ENCODE data around the gene RALGAPA2.

GRCh38 chr20:20547876-20548266 lies 164.6 kb downstream of the RALGAPA2 start:
- TF ChIP-seq BHLHE40 (IDR thresholded peaks at IDR 0.05; ENCODE audit: borderline replicate concordance), result no peak
- TF ChIP-seq NFRKB (IDR thresholded peaks at IDR 0.05), result no peak
- no peak for TF ChIP-seq SUZ12 (IDR thresholded peaks at IDR 0.05)
- TF ChIP-seq ELF4 (IDR thresholded peaks at IDR 0.05), result no peak
- no peak for TF ChIP-seq SP1 (IDR thresholded peaks at IDR 0.05)
- TF ChIP-seq FOXK2 (IDR thresholded peaks at IDR 0.05), result no peak
- TF ChIP-seq LEF1 (IDR thresholded peaks at IDR 0.05; ENCODE audit: borderline replicate concordance), result no peak
- TF ChIP-seq HDGF (IDR thresholded peaks at IDR 0.05; ENCODE audit: borderline replicate concordance), result no peak
- TF ChIP-seq PKNOX1 (IDR thresholded peaks at IDR 0.05), result no peak
- no peak for TF ChIP-seq FOXM1 (IDR thresholded peaks at IDR 0.05; ENCODE audit: borderline replicate concordance)
- TF ChIP-seq TARDBP (IDR thresholded peaks at IDR 0.05), result no peak
- TF ChIP-seq FOXA1 (IDR thresholded peaks at IDR 0.05), result no peak
- no peak for TF ChIP-seq ARNT (IDR thresholded peaks at IDR 0.05)
- TF ChIP-seq L3MBTL2 (conservative IDR thresholded peaks at IDR 0.05), result no peak
